Panc1 (cell line): ENCODE results near the gene IL31RA. TPM values are rescaled to one million over a fixed set of nuclear protein-coding genes. Genes with fewer than 3 reads are reported as not detected.

Experiments used
- ATAC-seq: fragments of 200-7000 bp; cut with Tn5 transposase; 2 replicates; pipeline ENCODE4 v1.9.1; 2020; ENCODE audit warnings: mild to moderate bottlenecking, moderate library complexity
- BruUV-seq: library from RNA; stranded (reverse); fragments of 400-500 nt; replicated peaks from 2 replicates; lab custom pipeline; 2021; lab: Mats Ljungman, UMichigan
- CTCF ChIA-PET: fragments of 300-600 bp; sonication (Branson Sonifier 250); formaldehyde crosslinking; loops from one replicate; lab custom pipeline; 2022; ENCODE audit warnings: antibody characterized with exemption; lab: Charles Lee
- POLR2A ChIA-PET: fragments of 300-600 bp; sonication (Branson Sonifier 250); formaldehyde crosslinking; loops from one replicate; lab custom pipeline; 2022; ENCODE audit warnings: antibody characterized with exemption; lab: Charles Lee
- DNase-seq: peaks from one replicate; pipeline ENCODE4 v3.0.0-alpha.2; 2010; ENCODE audit warnings: low read depth, low spot score
- H3K27ac ChIP-seq: 2 replicates; pipeline ENCODE4 v1.5.1; 2011; ENCODE audit warnings: mild to moderate bottlenecking, low read length, inconsistent platforms
- H3K27me3 ChIP-seq: fragments of 200-500 bp; sonication (Bioruptor generic); 2 replicates; pipeline ENCODE4 v1.6.0; 2014; ENCODE audit warnings: low read length, inconsistent platforms; ENCODE audit not compliant: control insufficient read depth, insufficient read depth
- H3K36me3 ChIP-seq: fragments of 200-500 bp; sonication (Bioruptor generic); 2 replicates; pipeline ENCODE4 v1.5.1; 2014; ENCODE audit warnings: inconsistent platforms, mild to moderate bottlenecking, low read length, moderate library complexity; ENCODE audit not compliant: control insufficient read depth, insufficient read depth
- H3K4me1 ChIP-seq: 2 replicates; pipeline ENCODE4 v1.5.1; 2011; ENCODE audit warnings: inconsistent platforms, mild to moderate bottlenecking, low read length, moderate library complexity; ENCODE audit not compliant: control insufficient read depth, insufficient read depth
- H3K4me3 ChIP-seq, 2 experiments: 2 replicates each; pipeline ENCODE4 v1.5.1; 2011 to 2012; ENCODE audit warnings: low read depth in 2 of 2, low read length in 2 of 2, mild to moderate bottlenecking in 2 of 2, inconsistent platforms in 1 of 2, moderate library complexity in 1 of 2
- H3K9me3 ChIP-seq: fragments of 200-500 bp; sonication (Bioruptor generic); 2 replicates; pipeline ENCODE4 v1.5.1; 2014; ENCODE audit warnings: low read depth, mild to moderate bottlenecking, inconsistent platforms, low read length, moderate library complexity; ENCODE audit not compliant: control insufficient read depth, insufficient read depth
- CTCF ChIP-seq: fragments of 450-650 bp; IDR thresholded peaks from 2 replicates; pipeline ENCODE4 v1.5.1; 2017; ENCODE audit warnings: mild to moderate bottlenecking
- POLR2AphosphoS5 ChIP-seq: IDR thresholded peaks from 2 replicates; pipeline ENCODE4 v1.6.1; 2012; ENCODE audit warnings: mild to moderate bottlenecking, low read depth, low read length, moderate library complexity
- REST ChIP-seq, 2 experiments: IDR thresholded peaks; 2 replicates each; pipeline ENCODE4 v1.6.1; 2011 to 2012; ENCODE audit warnings: low read depth in 2 of 2, control low read depth in 1 of 2, low read length in 1 of 2, mild to moderate bottlenecking in 1 of 2, moderate library complexity in 1 of 2; ENCODE audit not compliant: insufficient read depth in 1 of 2
- SIN3A ChIP-seq: IDR thresholded peaks from 2 replicates; pipeline ENCODE4 v1.6.1; 2012; ENCODE audit warnings: low read depth, mild to moderate bottlenecking, low read length, moderate library complexity, borderline replicate concordance; ENCODE audit not compliant: insufficient read depth
- TCF7L2 ChIP-seq: IDR thresholded peaks from 2 replicates; pipeline ENCODE4 v1.6.1; 2011; ENCODE audit warnings: mild to moderate bottlenecking, low read depth, low read length, inconsistent platforms
- in situ Hi-C: cut with HindIII; loops from 2 replicates; pipeline ENCODE4 v1.10.0; 2016; ENCODE audit warnings: low sequenced_read_pairs, low pct_unique_long_range_greater_than_20kb
- intact Hi-C: fragments of 100-400 bp; cut with micrococcal nuclease; formaldehyde crosslinking; loops from one replicate; pipeline ENCODE4 v1.10.0; 2022; ENCODE audit not compliant: unreplicated experiment
- total RNA-seq: library from RNA; stranded (reverse); gene quantifications from one replicate; pipeline ENCODE4 v1.2.1, GENCODE V29; 2021; ENCODE audit not compliant: unreplicated experiment

The IL31RA gene
- total RNA-seq, 1 experiment from 2014 or later: 3.1 TPM

- intact Hi-C loops: no loop called here
- POLR2A ChIA-PET: no interaction called here
- no peak for ATAC-seq
Measured at GRCh38 chr5:55866934-55867333, 15.8 kb downstream of the IL31RA start.

GRCh38 chr5:55868846-55869245 is 17.7 kb downstream of the IL31RA start:
- peak; percentile 99 for ATAC-seq
- CTCF ChIA-PET: no interaction called here
- no peak overlapping the region for H3K27ac ChIP-seq

More at GRCh38 chr5:55866934-55867333, 15.8 kb downstream of the IL31RA start:
- Histone ChIP-seq H3K36me3 (no peaks in the 10 kb centered on the region), H3K4me3 (no peak overlapping the region), H3K27me3 (no peaks in the 10 kb centered on the region), H3K4me1 (peaks cover 12% of the 10 kb centered on the region; the same call in 1 of the 2 replicates), H3K27ac (no peak overlapping the region), H3K9me3 (no peaks in the 10 kb centered on the region)
- TF ChIP-seq TCF7L2: no peak
- TF ChIP-seq POLR2AphosphoS5: no peak
- TF ChIP-seq REST (IDR thresholded peaks at IDR 0.05; ENCODE audit: insufficient read depth in 1 of 2, low read depth in 2 of 2, low read length in 1 of 2): no peak
- TF ChIP-seq CTCF: no peak
- TF ChIP-seq SIN3A: no peak
- no TSS peak for BruUV-seq
- CTCF ChIA-PET: no interaction called here
- DNase-seq: no peak
- in situ Hi-C loops: no loop called here

More at GRCh38 chr5:55868846-55869245, 17.7 kb downstream of the IL31RA start:
- POLR2A ChIA-PET: no interaction called here
- intact Hi-C loops (no loop called here), in situ Hi-C loops (no loop called here)
- no peaks in the 10 kb centered on the region for H3K36me3 ChIP-seq
- peaks cover 12% of the 10 kb centered on the region; the same call in 1 of the 2 replicates for H3K4me1 ChIP-seq
- no peaks in the 10 kb centered on the region for H3K27me3 ChIP-seq
- no peak for TF ChIP-seq REST (IDR thresholded peaks at IDR 0.05; ENCODE audit: insufficient read depth in 1 of 2, low read depth in 2 of 2, low read length in 1 of 2)
- no peak for TF ChIP-seq TCF7L2
- TF ChIP-seq SIN3A: no peak
- no peak for TF ChIP-seq CTCF
- TF ChIP-seq POLR2AphosphoS5: no peak
- no TSS peak for BruUV-seq
- peak; percentile 98 for DNase-seq
- 0 out of 4 replicates have a peak overlapping the region, but pooled peaks of 1 of the 2 experiments have one; percentile 2 for H3K4me3 ChIP-seq
- peaks cover under 1% of the 10 kb centered on the region; the same call in 1 of the 2 replicates for H3K9me3 ChIP-seq
